ENCODE data around the gene DNAJB14.
A peak's percentile ranks its signal among the peaks of the same experiment; 100 is the strongest.

The DNAJB14 gene

DNA sequence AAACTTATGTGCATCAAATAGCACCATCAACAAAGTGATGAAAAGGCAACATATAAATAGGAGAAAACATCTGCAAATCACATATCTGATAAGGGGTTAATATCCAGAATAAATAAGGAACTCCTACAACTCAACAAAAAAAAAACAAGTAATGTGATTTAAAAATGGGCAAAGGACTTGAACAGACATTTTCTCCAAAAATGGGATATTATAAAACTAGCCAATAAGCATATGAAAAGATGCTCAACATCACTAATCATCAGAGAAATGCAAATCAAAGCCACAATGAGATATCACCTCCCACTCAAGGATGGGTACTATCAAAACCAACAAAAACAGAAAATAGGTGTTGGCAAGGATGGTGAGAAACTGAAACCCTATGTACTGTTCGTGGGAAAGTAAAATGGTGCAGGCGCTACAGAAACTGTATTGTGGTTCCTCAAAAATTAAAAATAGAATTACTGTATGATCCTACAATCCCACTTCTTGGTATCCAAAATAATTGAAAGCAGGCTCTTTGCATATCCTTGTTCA lies 2.4 kb downstream of the DNAJB14 start:
- DNase-seq, result no peak

DNA sequence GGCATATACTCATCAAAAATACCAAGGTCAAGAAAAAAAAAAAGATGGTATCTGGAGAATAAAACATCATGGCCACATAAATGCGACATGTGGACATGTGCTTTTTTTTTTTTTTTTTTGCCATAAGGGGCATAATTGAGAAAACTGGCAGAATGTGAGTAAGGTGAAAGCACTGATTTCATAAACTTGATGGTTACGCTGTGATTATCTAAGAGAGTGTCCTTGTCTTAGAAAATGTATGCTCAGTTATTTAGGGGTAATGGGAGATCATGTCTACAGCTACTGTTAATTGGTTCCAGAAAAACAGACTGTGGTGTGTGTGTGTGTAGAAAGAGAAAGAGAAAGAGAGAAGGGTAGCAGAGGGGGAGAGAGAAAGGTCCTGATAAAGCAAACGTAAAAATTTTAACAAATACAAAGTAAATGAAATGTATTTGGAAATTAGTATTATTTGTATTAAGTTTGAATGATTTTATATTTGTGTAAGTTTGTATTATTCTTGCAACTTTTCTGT lies 8.1 kb downstream of the DNAJB14 start:
- DNase-seq, result no peak

DNA sequence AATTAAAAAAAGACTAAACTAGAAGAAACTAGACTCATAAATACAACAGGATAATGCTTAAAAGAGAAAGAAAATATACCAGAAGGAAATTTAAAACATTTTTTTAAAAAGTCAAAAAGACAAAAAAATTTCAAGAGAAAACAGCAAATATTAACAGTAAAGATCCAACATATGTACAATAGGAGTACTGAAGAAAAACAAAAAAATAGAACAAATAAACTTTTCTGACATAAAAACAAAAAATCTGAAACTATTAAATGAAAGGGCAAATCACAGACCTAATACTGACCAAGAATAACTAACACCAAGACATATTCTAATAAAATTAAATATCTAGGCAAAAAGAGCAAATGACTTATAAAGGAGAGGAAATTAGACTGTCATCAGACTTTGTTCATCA lies 11.5 kb downstream of the DNAJB14 start:
- DNase-seq, result no peak

DNA sequence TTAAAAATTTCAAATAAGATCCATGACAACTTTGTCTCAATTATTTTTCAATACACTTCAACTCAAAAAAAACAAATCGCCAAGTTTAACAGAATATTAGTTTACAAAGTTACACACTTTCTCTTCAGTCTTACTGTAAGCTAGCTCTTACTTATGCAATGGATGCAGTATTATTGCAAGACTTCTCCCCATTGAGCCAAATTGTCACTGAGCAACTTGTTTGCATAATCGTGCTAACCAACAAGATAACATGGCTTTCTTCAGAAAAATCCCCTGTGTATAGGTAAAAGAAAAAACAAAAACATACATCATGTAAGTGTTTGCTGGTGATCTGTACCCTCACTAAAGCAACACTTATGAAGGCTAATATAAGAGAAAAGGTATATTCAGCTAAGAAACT lies 18.9 kb downstream of the DNAJB14 start:
- DNase-seq, result no peak

DNA sequence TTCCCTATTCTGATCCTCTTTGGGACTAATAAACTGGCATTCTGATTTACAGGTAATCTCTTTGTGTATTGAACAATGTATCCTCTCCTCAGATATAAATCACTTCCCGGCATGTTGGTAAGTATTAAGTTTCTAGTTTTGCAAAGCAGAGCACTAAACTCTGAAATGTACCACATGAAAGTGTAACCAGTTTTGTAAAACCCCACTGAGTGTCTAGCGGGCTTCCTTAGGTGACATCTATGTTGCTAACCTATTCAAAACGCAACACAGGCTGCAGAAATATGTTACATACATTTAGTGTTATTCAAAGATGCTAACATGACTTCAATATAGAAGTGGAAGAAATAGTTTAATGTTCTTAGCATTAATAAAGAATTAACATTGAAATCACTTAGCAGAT lies 25.2 kb downstream of the DNAJB14 start:
- no peak for DNase-seq

DNA sequence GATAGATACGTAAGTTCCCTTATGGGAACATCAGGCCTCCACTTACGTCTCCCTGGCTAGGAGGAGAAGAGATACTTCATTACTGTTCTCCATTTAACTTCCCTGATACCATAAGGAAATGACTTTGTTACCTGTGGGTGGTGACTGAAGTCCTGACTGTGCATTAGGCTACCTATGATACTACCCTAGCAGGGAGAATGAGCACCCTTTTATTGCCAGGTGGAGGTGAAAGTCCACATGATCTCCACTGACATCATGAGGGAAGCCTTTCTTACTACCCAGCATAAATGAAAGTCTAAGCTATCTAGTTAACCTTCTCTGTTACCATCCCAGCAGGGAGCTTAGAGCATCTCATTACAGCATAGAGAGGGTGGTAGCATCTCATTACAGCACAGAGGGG lies 27.8 kb downstream of the DNAJB14 start:
- no peak for DNase-seq

DNA sequence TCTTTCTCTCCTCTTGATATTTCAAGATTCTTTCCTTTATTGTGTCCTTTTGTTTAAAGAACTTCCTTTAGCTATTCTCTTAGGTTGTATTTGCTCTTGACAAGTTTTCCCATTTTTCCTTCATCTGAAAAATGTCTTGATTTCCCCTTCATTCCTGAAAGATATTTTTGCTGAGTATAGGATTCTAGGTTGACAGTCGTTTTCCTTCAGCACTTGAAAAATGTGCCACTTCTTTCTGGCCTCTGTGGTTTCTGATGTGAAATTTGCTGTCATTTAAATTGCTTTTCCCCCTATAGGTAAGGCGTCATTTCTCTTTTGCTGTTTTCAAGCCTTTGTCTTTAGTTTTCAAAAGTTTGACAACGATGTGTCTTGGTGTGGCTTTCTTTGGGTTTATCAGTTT lies 28.8 kb downstream of the DNAJB14 start:
- no peak for DNase-seq

DNA sequence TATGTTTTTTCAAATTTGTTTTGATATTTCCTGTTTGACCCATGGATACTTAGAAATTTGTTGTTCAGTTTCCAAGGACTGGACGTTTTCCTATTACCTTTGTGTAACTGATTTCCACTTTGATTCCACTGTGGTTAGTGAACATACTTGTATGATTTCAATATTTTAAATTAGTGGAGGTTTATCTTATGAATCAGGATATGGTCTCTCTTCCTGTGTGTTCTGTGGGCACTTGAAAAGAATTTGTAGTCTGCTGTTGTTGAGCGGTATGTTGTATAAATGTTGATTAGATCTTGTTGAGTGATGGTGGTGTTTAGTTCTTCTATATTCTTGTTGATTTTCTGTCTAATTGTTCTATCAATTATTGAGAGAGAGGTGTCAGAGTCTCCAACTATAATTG lies 31.0 kb downstream of the DNAJB14 start:
- DNase-seq, result no peak

DNA sequence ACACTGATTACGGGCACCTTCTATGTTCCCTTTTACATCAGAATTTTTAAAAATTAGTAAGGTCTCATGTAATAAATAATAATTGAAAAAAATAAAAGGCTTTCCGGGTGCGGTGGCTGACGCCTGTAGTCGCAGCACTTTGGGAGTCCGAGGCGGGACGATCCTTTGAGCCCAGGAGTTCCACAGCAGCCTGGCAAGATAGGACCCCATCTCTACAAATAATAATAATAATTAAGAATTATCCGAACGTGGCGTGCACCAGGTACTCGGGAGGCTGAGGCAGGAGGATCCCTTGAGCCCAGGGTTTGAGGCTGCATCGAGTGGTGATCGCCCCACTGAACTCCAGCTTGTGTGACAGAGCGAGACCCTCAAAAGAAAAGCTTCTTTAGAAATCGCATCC lies 51.4 kb downstream of the DNAJB14 start:
- DNase-seq, result no peak

DNA sequence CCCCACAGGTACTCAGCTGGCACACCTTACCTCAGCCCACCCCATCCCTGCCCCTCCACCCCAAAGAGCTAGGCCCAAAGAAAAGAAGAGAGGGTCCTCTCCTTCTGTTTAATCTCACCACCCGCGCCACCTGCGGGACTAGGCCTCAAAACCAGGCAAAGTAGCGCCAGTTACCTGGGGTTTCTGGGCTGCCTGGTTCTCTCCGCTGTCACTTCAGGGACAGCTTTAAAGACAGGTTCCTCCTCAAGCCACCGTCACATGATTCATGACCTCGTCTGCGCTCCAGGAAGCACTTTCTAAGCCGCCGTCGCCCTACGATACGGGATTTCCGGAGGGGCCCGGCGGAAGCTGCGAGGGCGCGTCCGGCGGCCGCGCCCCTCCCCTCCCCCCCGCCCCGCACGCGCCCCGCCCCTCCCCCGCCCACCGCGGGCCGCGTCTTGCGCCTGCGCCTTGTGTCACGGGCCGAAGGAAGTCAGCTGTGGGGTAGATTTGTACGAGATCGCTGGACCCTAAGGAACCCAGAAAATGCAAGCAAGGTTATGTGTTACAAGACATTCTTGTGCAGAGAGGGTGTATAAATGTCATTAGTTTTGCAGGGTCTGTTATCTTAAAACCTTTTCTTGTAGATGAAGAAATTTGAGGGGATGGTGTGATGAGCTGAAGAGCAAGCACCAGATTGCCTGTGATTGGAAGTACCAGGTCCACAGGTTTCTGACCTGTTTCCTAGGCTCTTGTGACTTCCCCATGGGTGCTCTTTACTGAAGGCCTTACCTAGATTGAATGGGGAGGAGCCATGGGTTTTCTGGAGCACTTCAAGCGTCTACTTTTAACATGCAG lies 52.0 kb downstream of the DNAJB14 start, which contains the start of gene LAMTOR3:
Gene LAMTOR3 (minus strand): TSS at position 267 of the 837 bp plus-strand sequence. CDS start 464 bp downstream, outside the sequence.
- DNase-seq, result peak; percentile 97

DNA sequence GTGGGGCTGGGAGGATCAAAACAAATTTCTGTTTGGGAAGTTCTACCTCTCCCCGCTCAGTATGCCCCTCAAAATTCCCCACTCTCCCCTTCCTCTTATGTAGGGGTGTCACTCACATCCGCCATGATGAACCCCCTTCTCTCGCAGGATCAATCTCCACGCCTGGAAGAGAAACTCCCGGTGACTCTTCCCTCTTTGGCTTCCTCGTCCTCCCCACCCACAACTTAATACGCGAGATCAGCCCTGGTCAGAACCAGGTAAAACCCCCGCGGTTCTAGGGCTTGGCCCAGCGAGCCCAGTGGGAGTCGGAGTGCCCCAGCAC lies 52.6 kb downstream of the DNAJB14 start:
- DNase-seq, result no peak

DNA sequence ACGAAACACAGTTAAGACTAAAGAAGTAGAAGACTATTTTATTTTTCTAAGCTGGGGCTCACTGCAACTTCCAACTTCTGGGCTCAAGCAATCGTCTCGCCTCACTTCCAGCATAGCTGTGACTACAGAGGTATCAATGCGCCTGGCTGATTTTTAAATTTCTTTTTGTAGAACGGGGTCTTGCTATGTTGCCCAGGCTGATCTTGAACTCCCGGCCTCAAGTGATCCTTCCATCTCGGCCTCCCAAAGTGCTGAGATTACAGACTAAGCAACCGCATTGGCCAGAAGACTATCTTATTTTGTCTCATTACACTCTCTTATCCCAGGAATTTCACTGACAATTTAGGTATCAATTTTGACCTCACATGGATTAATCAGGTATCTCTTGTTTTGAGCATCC lies 53.4 kb downstream of the DNAJB14 start:
- no peak for DNase-seq

DNA sequence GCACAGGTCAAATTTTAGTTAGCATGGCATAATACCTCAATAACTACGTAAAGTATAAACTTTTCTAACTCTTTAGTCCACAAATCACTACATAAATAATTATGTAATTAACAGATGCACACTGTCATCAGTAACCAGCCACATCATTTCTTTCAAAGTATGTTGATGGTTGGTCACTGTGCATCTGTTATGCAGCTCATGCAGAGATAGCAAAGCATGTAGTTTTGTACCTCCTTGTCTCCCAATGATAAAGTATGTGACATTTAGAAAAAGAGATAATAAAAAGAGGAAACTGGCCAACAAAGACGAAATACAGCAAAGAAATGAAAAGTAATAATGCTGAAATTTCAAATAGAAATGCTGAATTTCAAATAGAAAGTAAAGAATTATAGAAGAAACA lies 55.1 kb downstream of the DNAJB14 start:
- no peak for DNase-seq

DNA sequence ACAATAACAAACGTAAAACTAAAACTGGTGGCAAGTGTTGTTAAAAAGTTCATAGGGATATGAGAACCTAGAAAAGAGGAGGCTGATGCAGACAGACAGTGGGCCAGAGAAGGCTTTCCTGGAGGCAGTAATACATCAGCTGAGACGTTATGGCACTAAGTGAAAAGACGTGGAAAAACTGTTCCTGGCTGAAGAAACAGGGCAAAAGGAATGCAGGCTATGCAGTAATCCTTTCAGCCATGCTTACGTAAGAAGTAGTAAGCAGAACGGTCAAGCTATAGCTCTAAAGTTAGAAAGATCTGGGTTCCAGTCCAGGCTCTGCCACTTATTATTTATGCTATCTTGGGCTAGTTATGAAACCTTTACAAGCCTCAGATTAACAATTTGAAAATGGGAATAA lies 58.6 kb downstream of the DNAJB14 start:
- no peak for DNase-seq

DNA sequence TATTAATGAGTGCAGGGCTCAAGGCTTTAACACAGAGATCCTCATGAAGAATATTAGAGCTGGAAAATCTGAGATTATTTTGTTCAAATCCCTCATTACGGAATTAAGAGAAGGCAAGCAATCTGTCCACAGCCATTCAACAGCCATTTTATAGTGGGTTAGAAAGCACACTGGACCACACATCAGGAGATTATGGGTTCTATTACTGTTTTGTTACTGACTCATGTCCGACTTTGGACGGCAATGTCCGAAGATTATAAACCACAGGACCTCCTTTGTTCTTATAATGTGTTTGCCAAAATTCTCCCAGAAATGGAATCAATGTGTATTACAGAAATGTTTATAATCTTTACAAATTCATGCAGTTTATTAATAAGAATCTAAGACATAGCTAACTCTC lies 60.3 kb downstream of the DNAJB14 start:
- no peak for DNase-seq

DNA sequence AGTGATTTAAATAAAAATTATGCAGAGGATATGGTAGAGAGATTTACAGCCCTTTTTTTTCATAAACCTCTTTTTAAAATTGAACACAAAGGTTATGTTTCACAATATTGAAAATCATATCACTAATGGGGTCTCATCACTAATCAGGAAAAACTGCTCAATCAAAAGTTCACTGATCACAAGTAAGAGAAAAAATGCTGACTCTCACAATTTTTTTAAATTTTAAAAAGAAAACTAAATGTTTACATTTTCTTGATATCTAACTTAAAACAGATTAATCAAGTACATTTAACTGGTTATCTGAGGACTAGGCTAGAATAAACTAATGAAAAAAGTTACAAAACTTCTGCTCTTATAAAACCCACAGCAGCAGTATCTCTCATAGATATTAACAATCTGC lies 60.7 kb downstream of the DNAJB14 start:
- no peak for DNase-seq

DNA sequence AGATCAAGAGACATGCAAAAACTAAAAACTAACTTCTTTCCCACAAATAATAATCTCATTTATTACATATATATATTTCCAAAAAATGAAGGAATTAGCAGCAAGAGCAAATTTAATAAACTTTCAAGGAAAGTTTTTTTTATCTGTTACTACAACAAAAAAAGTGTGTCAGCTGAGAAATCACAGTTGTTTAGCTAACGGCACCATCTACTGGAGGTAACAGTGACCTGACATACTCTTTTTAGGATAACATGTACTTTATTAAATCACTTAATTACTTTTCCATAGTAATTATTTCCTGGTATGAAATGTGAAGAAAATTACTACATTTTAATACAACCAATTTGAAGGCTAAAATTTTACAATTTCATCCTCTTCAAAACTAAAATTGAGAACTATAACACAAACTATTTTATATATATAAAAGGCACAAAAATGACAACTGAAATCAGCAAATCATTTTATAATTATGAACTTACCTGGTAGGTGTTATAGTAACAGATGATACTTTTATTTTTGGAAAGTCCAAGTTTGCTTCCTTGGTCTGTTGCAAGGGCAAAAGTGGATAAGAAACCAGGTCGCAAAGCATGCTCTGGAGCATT lies 61.3 kb downstream of the DNAJB14 start:
- no peak for DNase-seq

DNA sequence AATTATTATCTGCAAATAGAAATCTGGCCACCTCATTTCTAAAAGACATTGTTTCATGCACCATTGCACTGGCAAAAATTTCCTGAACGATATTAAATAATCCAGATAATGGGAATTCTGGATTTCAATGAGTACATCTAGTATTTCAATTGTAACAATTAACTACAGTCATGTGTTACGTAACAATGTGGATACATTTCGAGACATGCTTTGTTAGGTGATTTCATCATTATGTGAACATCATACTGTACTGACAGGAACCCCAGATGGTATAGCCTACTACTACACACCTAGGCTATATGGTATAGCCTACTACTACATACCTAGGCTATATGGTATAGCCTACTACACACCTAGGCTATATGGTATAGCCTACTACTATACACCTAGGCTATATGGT lies 67.0 kb downstream of the DNAJB14 start:
- no peak for DNase-seq

DNA sequence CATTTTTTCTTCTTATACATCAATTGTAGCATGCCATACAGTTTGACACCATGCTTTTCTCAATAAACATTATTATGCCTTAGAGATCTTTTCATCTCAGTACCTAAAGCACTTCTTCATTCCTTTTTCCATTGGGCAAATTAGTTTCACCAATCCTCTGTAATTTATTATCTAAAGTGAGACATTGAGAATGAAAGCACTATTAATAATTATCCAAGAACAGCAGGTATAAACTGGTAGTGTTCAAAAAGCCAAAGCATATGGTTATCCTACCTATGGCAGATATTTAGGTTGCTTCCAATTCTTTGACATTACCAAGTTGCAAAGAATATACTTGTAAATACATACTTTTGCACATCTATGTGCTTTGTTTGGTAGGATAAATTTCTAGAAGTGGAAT lies 67.8 kb downstream of the DNAJB14 start:
- DNase-seq, result no peak

DNA sequence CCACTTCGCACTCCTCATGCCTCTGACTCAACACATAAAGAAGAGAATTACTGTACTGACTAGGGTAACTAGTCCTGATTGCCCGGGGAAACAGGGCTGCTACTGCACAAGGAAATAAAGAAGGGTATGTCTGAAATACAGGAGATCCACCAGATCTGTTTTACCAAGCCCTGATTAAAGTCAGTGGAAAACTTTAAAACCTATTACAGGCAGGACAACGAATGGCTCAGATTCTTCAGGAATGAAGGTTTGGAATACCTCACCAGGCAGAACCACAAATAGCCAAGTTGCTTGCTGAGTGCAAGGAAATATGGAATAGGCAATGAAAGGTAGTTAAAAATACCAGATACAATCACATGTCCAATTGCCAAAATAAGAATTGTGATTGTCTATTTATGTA lies 69.5 kb downstream of the DNAJB14 start:
- no peak for DNase-seq

DNA sequence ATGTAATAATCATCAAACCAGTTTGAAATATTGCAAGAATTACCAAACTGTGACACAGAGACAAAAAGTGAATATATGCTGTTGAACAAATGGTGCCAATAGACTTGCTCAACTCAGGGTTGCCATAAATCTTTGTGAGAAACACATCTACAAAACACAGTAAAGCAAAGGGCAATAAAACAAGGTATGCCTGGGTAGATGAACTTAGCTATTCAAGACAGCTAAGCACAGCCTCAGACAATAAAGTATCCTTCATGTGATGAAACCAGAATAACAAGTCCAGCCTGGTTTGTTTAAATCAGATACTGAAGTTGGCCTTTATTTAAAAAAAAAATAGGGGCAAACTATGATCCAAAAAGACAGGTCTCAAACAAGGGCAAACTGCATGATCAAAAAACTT lies 71.3 kb downstream of the DNAJB14 start:
- no peak for DNase-seq

DNA sequence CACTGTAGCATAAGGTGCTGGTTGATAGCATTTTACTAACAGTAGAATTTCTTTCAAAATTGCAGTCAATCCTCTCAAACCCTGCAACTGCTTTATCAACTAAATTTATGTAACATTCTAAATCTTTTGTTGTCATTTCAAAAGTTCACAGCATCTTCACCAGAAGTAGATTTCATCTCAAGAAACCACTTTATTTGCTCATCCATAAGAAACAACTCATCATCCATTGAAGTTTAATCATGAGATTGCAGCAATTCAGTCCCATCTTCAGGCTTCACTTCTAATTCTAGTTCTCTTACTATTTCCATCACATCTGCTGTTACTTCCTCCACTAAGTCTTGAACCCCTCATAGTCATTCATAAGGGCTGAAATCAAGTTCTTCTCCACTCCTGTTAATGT lies 73.8 kb downstream of the DNAJB14 start:
- DNase-seq, result no peak

DNA sequence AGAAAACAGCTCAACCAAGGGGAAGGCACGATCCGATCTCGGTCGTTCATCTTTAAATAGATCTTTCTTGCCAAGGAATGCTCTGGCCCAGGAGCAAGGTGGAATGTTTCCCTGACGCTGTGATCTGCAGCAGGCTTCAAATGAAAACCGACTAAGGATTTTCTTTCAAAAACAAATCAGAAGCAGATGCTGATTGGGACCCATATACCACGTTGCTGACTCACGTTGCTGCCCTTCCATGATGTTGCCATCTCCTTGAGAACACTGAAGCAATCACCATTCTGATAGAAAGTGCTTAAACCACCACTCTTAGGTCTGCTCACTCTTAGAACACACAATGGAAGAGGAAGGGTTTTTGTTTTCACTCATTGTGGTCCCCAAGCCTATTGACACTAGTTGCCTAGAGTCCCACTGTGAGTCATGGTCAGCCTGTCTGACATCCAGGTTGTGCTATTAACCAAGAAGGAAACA lies 78.3 kb downstream of the DNAJB14 start:
- peak; percentile 68 for DNase-seq

DNA sequence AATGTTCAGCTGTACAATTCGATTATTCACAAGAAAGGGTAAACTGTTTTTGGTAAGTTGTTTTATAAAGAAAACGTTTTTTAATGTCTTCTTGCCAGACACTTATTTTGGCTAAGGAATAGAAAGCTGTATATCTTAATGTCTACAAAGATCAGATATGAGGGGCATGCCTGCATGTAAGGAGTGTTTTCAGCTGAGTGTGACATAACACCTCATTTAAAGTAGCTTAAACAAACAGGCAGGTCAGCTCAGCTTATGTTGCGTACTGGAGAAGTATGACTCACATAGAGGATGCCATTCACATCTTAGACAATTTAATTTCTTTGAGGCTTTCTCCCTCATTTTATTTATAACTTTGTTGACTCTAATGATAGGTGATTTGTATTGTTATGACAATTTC lies 82.6 kb downstream of the DNAJB14 start:
- no peak for DNase-seq

All from islet precursor cell (in vitro differentiated cells).